ENCODE data around the gene ELMO2.
A peak's percentile ranks its signal among the peaks of the same experiment; 100 is the strongest.

The ELMO2 gene

DNA sequence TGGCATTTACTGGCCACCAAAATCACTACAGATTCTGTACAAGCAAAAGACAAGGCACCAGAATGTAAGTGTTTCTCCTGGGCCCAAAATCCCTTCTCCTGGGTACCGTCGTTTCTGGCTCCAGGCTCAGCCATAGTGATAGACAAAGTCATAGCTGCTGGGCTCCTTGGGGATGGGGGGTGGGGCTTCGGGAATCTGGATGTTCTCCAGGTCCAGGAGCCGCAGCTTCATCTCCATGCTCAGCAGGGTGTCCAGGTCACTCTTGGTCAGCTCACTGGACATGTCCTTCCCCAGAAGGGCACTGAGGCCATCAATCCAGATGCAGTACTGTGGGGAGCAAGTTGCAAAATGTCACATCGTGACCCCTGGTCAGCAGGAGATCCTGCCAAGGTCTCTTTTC lies 39.2 kb downstream of the ELMO2 start:
- TF ChIP-seq, protein P1, sequence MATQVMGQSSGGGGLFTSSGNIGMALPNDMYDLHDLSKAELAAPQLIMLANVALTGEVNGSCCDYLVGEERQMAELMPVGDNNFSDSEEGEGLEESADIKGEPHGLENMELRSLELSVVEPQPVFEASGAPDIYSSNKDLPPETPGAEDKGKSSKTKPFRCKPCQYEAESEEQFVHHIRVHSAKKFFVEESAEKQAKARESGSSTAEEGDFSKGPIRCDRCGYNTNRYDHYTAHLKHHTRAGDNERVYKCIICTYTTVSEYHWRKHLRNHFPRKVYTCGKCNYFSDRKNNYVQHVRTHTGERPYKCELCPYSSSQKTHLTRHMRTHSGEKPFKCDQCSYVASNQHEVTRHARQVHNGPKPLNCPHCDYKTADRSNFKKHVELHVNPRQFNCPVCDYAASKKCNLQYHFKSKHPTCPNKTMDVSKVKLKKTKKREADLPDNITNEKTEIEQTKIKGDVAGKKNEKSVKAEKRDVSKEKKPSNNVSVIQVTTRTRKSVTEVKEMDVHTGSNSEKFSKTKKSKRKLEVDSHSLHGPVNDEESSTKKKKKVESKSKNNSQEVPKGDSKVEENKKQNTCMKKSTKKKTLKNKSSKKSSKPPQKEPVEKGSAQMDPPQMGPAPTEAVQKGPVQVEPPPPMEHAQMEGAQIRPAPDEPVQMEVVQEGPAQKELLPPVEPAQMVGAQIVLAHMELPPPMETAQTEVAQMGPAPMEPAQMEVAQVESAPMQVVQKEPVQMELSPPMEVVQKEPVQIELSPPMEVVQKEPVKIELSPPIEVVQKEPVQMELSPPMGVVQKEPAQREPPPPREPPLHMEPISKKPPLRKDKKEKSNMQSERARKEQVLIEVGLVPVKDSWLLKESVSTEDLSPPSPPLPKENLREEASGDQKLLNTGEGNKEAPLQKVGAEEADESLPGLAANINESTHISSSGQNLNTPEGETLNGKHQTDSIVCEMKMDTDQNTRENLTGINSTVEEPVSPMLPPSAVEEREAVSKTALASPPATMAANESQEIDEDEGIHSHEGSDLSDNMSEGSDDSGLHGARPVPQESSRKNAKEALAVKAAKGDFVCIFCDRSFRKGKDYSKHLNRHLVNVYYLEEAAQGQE (IDR thresholded peaks at IDR 0.05; ENCODE audit: low read depth) = no peak
- TF ChIP-seq NFIC (IDR thresholded peaks at IDR 0.05) (no peak), ZBTB7A (IDR thresholded peaks at IDR 0.05; ENCODE audit: low read depth) (no peak)

DNA sequence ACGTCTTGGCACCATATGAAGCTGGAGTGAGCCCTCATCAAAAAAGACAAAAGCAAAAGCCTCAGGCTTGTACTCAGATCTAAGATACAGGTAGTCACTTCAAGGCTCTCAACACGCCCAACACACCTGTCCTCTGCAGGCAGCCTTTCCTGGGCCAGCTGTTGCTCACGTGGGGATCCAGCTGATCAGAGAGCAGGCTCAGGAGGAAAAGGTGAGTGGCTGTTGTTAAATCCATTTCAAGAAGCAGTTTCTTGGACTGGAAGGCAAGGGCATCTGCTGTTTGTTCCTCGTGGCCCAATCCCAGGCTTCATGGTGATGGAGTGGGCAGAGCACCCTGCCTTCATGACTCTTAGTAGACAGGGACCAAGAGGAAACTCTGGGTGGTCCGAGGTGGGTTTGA lies 39.6 kb downstream of the ELMO2 start:
- TF ChIP-seq NFIC (IDR thresholded peaks at IDR 0.05) = no peak
- TF ChIP-seq EP300 (IDR thresholded peaks at IDR 0.05; ENCODE audit: borderline replicate concordance) = no peak
- TF ChIP-seq, protein P2, sequence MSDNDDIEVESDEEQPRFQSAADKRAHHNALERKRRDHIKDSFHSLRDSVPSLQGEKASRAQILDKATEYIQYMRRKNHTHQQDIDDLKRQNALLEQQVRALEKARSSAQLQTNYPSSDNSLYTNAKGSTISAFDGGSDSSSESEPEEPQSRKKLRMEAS (IDR thresholded peaks at IDR 0.05) = no peak
- TF ChIP-seq CREB1 (IDR thresholded peaks at IDR 0.05; ENCODE audit: low read depth) = no peak
- TF ChIP-seq CEBPB (IDR thresholded peaks at IDR 0.05) = no peak
- TF ChIP-seq, protein P1 (IDR thresholded peaks at IDR 0.05; ENCODE audit: low read depth) = no peak
- TF ChIP-seq TEAD4 (IDR thresholded peaks at IDR 0.05) = no peak
- TF ChIP-seq, protein P3, sequence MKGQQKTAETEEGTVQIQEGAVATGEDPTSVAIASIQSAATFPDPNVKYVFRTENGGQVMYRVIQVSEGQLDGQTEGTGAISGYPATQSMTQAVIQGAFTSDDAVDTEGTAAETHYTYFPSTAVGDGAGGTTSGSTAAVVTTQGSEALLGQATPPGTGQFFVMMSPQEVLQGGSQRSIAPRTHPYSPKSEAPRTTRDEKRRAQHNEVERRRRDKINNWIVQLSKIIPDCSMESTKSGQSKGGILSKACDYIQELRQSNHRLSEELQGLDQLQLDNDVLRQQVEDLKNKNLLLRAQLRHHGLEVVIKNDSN (IDR thresholded peaks at IDR 0.05) = no peak
- TF ChIP-seq EGR1 (IDR thresholded peaks at IDR 0.05) = no peak
- TF ChIP-seq TCF12 (IDR thresholded peaks at IDR 0.05; ENCODE audit: low read depth) = no peak
- no peak for TF ChIP-seq ZBTB7A (IDR thresholded peaks at IDR 0.05; ENCODE audit: low read depth)
- no peak for TF ChIP-seq FOXM1 (IDR thresholded peaks at IDR 0.05; ENCODE audit: borderline replicate concordance, low read depth)

DNA sequence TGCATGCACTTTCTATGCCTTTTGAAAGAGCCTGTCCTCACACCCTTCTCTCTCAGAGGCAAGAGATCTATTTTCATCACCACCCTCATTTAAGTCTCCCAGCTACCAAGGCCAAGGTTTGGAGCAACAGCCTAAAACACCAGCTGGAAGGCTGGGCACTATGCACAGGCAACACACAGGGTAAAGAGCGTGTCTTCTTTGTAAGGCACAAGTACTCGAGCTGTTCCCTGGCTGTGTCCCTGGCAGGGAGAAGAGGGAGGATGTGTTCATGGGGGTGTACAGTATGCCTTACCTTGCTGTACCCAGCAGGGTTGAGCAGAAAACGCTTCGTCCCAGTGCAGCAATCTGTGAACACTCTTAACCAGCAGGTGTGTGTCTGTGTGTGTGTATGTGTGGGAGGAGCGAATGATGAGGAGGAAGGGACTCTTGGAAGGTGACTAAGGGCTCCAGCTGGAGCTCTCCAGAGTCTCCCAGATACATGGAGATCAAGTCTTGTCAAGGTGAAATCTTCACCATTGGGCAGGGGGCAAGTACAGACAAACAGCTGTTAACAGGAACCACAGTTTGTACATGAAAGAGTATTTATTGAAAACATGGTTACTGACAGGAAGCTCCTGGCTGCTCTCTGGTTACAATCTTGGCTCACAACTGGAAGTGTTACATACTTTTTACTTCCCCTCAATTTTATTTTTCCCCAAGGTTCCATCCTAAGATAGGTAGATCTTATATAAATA lies 40.8 kb downstream of the ELMO2 start:
- no peak for TF ChIP-seq ZBTB7A (IDR thresholded peaks at IDR 0.05; ENCODE audit: low read depth)
- TF ChIP-seq EGR1 (IDR thresholded peaks at IDR 0.05) = no peak
- no peak for TF ChIP-seq TAF1 (IDR thresholded peaks at IDR 0.05; ENCODE audit: low read depth)

DNA sequence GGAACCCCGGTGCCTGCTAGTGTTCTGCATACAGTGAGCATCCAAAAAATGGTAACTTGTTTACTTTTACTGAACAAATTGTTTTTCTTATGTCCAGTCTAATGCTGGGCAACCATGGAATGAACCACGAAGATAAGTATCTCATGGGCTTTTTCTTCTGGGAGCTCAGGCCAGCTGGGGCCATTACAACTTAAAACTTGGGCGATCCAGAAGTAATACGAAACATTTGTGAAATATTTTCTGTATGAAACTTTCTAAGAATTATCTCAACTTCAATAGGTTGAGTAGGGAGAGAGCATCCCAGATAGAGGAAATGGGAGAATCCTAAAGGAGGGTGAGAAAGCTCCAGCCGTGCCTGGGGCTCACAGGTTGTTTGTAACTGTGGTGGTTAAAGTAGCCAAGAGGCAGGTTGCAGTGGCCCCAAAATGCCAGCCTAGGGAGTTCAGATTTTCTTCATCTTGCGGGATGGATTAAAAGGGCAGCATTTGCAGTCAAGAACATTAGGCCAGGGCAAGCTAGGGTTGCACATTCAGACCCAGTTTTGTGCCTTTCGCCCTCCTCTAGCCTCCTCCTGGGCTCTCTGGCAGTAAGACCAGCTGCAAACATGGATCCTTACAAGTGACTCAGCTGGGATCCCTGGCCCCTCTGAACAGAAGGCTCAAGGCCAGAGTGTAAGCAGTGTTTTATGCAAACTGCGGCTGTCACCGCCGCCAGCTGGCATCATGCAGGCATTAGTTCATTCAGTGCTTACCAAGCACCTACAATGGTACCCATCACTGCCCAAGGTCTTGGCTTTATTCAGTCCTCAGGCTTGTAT lies 41.5 kb downstream of the ELMO2 start:
- no peak for TF ChIP-seq TCF12 (IDR thresholded peaks at IDR 0.05; ENCODE audit: low read depth)
- no peak for TF ChIP-seq EP300 (IDR thresholded peaks at IDR 0.05; ENCODE audit: borderline replicate concordance)

DNA sequence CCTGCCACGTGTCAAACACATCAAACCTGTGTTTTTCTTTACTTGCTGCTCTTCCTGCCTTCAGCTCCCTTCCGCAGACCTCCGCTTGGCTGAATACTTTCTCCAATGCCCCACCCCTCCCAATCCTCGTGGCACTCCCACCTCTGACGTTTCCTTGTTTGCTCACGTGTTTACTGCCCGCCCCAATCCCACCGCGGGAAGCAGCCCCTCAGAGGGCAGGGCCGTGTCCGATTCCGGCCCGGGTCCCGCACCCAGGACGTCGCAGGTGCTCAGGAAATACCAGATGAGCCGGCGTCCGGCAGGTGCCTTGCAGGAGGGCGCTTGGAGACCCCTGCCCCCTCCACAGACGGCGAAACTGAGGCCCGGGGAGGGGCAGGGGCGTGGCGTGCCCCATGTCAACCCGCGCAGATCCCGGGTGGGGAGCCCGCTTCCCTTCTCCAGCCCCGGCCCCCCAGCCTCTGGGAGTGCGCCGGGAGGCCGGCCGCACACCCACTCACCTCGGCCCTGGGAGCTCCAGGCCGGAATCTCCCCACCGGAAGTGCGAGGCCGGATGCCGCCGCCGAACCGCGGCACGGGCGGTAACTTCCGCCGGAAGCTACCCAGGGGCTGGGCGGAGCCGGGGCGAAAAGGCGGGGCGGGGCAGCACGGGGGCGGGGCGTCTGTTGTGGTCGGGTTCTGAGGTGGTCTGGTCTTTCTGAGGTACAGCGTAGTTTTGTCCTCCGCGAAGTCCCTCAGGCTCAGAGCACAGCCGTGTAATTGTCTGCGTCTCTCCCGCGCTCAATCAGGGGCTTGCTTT lies 42.3 kb downstream of the ELMO2 start:
- TF ChIP-seq TAF1 (IDR thresholded peaks at IDR 0.05; ENCODE audit: low read depth) (peak; percentile 57), TCF12 (IDR thresholded peaks at IDR 0.05; ENCODE audit: low read depth) (no peak; the same call in 1 of the 2 replicates), YY1 (IDR thresholded peaks at IDR 0.05; ENCODE audit: low read depth) (peak; percentile 39; the same call in 1 of the 2 replicates), CREB1 (IDR thresholded peaks at IDR 0.05; ENCODE audit: low read depth) (peak; percentile 47; the same call in 1 of the 2 replicates)
- TF ChIP-seq, protein P1 (IDR thresholded peaks at IDR 0.05; ENCODE audit: low read depth) = no peak
- TF ChIP-seq, protein P2 (IDR thresholded peaks at IDR 0.05) = peak; percentile 78
- TF ChIP-seq, protein P3 (IDR thresholded peaks at IDR 0.05) = peak; percentile 92

All from Ishikawa (cell line).